Testis (tissue), 2 donors: ENCODE measurements around the gene SGIP1.

ENCODE experiments used
- POLR2A ChIP-seq: fragments of 450-650 bp; IDR thresholded peaks from one replicate; pipeline ENCODE4 v1.6.1; 2017; ENCODE audit warnings: antibody characterized with exemption, mild to moderate bottlenecking, moderate library complexity
- TF ChIP-seq, protein P1 (sequence below), 3 experiments: fragments of 450-650 bp in 2 of 3; fragments of 200-600 bp in 1 of 3; sonication (generic) in 1 of 3; IDR thresholded peaks; one replicate each; pipeline ENCODE4 v1.5.1; 2016 to 2019; ENCODE audit warnings: antibody characterized with exemption in 3 of 3, mild to moderate bottlenecking in 2 of 3, moderate library complexity in 1 of 3

DNA sequence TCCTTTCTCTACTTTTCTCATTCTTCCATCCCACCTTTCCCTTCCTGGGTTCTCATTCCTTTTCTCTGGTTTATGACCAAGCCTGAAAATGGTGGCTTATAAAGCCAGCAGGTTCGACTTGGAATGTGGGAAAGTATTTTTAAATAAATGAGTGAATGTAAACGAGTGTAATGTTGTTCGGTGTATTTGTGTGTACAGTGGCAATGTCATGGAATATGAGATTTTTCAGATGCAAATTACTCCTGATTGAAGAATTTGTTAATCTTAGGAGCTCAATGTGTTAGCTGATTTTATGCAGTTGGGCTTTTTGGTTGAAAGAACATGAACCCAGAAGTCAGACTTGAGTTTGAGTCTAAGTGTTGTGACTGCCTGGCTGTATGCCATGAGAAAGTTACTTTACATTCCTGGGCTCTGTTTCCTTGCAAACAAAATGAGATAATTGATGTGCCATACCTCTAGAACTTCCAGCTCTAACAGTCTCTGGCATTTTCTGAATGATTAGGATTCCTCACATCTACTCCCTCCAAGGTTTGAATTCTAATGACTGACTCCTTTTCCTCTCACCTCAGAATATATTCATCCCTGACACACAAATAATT lies 6.6 kb downstream of the SGIP1 start:
- TF ChIP-seq, protein P1, sequence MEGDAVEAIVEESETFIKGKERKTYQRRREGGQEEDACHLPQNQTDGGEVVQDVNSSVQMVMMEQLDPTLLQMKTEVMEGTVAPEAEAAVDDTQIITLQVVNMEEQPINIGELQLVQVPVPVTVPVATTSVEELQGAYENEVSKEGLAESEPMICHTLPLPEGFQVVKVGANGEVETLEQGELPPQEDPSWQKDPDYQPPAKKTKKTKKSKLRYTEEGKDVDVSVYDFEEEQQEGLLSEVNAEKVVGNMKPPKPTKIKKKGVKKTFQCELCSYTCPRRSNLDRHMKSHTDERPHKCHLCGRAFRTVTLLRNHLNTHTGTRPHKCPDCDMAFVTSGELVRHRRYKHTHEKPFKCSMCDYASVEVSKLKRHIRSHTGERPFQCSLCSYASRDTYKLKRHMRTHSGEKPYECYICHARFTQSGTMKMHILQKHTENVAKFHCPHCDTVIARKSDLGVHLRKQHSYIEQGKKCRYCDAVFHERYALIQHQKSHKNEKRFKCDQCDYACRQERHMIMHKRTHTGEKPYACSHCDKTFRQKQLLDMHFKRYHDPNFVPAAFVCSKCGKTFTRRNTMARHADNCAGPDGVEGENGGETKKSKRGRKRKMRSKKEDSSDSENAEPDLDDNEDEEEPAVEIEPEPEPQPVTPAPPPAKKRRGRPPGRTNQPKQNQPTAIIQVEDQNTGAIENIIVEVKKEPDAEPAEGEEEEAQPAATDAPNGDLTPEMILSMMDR (IDR thresholded peaks at IDR 0.05) = no peak
- TF ChIP-seq POLR2A = no peak
